GM21786 (cell line): ENCODE measurements around the gene CBL.
"Not testable (repeated sequence)": the region's sequence is repeated elsewhere in the genome, so short reads cannot be mapped to it uniquely, and the experiment has no call there.

Experiments
- ATAC-seq: cut with Tn5 transposase; IDR thresholded peaks from one replicate; pipeline ENCODE4 v1.9.1; 2021; ENCODE audit not compliant: unreplicated experiment

CBL gene

GRCh38 chr11:119184399-119184798 lies 21.7 kb upstream of the CBL start:
- ATAC-seq = not testable (repeated sequence)

DNA sequence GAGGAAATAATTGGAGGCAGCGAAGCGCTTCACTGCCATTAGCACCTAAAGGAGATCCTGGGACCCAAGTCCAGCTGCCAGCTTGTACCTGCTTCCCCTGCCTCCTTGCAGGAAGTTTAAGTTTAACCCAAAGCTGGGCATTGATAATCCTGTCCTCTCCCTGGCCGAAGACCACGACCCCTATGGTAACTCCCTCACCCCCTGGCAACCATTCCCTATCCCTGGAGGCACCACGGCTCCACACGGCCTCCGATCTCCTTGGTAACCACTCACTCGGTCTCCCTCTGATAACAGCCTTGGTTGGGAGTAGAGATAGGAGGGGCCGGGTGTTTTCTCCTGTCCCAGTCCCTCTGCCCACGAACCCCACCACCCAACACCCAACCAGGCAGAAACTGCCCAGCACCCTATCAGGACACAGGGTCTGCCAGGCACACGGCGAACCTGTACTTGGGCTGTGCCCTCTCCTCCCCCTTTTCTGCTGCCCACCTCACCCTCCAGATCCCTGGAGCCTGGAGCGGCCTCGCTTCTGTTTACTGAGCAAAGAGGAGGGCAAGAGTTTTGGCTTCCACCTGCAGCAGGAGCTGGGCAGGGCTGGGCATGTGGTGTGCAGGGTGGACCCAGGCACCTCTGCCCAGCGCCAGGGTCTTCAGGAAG lies 20.0 kb upstream of the CBL start:
- ATAC-seq = no peak

DNA sequence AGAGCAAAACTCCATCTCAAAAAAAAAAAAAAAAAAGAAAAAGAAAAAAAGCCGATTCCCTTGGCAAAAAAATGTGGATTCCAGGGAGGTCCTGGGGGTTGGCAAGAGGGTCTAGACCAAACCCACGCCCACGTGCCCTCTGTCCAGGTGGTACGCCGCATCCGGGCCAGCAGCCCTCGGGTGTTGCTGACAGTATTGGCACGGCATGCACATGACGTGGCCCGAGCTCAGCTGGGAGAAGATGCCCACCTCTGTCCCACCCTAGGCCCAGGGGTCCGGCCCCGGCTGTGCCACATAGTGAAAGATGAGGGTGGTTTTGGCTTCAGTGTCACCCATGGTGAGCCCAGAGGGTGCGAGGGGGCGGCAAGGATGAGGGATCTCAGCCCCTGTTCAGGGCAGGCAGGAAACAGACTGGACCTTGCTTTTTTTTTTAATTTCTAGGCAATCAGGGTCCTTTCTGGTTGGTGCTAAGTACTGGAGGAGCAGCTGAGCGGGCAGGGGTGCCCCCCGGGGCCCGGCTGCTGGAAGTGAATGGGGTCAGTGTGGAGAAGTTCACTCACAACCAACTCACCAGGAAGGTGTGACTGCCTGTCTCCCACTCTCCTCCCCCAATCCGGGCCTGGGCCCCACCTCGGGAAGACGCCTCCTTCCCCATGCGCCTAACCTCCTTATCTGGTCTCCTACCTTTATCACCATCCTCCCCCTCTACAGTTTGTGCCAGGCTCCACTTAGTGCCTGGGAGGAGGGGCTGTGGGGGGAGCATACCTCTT lies 18.8 kb upstream of the CBL start:
- ATAC-seq = no peak

GRCh38 chr11:119188067-119188466 lies 18.1 kb upstream of the CBL start:
- no peak for ATAC-seq

DNA sequence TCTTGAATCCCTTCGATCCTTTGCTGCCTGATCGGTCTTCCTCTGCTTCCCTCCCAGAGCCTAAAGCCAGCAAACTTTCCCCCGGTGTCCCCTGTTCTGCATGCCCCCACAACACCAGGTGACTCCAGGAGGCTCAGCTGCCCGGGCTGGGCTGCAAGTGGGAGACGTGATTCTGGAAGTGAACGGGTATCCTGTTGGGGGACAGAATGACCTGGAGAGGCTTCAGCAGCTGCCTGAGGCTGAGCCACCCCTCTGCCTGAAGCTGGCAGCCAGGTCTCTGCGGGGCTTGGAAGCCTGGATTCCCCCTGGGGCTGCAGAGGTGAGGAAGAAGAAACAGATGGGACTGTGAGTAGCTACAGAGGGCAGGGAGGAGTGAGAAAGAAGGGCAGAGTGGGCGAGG lies 17.3 kb upstream of the CBL start:
- no peak for ATAC-seq

DNA sequence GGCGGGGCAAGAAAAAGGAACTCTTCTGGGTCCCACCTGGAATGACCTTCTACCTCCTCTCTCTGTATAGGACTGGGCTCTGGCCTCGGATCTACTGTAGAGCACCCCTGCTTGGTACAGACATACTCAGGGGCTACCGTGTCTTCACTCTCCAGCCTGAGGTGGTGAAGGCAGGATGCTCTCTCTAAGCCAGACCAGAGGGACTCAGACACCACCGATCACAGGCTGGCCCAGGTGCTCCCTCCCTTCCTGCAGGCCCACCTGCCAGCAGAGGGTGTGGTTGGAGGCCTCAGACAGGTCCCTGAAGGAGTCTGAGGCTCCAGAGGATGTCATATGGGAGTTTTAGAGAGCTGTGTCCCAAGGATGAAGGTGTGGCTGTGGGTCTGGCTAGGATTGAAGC lies 16.7 kb upstream of the CBL start:
- no peak for ATAC-seq

GRCh38 chr11:119190531-119190930 lies 15.6 kb upstream of the CBL start:
- ATAC-seq = no peak

DNA sequence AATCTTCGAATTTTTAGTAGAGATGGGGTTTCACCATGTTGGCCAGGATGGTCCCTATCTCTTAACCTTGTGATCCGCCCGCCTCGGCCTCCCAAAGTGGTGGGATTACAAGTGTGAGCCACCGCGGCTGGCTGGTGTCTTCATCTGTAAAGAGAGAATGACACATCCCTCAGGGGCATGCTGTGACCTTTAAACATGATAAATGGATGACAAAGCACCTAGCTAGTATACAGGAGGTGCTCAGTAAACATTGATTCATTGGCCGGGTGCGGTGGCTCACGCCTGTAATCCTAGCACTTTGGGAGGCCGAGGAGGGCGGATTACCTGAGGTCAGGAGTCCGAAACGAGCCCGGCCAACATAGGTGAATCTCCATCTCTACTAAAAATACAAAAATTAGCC lies 14.9 kb upstream of the CBL start:
- ATAC-seq = not testable (repeated sequence)

GRCh38 chr11:119192111-119192510 lies 14.0 kb upstream of the CBL start:
- no peak for ATAC-seq

GRCh38 chr11:119193001-119193400 lies 13.1 kb upstream of the CBL start:
- no peak for ATAC-seq

- ATAC-seq = no peak
Observed at GRCh38 chr11:119193626-119194025, 12.5 kb upstream of the CBL start.

- ATAC-seq = no peak
Observed at GRCh38 chr11:119194811-119195440, 11.2 kb upstream of the CBL start.

- ATAC-seq = no peak
Observed at GRCh38 chr11:119195680-119196079, 10.5 kb upstream of the CBL start.

GRCh38 chr11:119196833-119197483 lies 9.2 kb upstream of the CBL start:
- ATAC-seq = peak; percentile 84

GRCh38 chr11:119198925-119199324 lies 7.2 kb upstream of the CBL start:
- no peak for ATAC-seq

GRCh38 chr11:119201236-119201635 lies 4.9 kb upstream of the CBL start:
- ATAC-seq = not testable (repeated sequence)

DNA sequence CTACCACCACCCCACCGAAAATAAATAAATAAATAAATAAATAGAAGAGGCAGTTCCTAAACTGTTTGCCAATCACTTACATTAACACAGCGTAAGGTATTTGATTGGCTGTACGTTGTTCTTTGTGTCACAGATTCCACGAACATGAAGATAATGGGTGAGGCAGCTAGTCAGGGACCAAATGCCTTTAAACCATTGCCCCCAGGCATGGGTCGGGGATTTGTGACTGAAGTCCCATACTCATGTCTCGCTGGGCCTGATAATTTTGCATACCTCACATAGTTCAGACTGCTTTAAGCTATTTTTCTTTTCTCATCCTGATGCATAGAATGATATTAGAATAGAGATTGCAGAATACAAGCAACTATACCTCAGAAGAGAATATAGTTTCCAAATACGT lies 3.6 kb upstream of the CBL start:
- no peak for ATAC-seq

- ATAC-seq = no peak
Observed at GRCh38 chr11:119204066-119204465, 2.1 kb upstream of the CBL start.

DNA sequence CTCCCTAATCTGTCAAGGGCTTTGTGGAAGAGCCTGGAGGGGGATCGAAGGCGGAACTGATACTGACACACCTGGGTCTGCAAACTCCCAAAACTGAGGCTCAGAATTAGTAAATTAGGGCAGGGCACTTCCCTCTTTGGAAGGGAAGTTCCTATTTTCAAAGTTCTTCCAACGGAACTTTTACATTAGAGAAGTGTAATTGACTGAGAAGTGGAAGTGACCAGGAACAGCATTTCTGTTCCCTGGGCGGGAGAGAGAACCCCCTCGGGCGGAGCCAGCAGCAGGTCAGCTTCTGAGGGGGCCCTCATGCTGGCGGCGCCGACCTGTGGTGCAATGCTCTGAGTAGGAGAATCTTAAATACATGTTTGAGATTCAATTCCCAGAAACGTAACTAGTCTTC lies 1.1 kb upstream of the CBL start:
- no peak for ATAC-seq

GRCh38 chr11:119206511-119207414 lies 624 bp downstream of the CBL start:
- ATAC-seq = peak; percentile 8
